HG02678 (cell line): Measurements from ENCODE around the gene KLHL30.

Experiments used
- ATAC-seq: cut with Tn5 transposase; IDR thresholded peaks from one replicate; pipeline ENCODE4 v1.9.1; 2021; ENCODE audit warnings: mild to moderate bottlenecking, moderate library complexity; ENCODE audit not compliant: unreplicated experiment

Gene KLHL30

DNA sequence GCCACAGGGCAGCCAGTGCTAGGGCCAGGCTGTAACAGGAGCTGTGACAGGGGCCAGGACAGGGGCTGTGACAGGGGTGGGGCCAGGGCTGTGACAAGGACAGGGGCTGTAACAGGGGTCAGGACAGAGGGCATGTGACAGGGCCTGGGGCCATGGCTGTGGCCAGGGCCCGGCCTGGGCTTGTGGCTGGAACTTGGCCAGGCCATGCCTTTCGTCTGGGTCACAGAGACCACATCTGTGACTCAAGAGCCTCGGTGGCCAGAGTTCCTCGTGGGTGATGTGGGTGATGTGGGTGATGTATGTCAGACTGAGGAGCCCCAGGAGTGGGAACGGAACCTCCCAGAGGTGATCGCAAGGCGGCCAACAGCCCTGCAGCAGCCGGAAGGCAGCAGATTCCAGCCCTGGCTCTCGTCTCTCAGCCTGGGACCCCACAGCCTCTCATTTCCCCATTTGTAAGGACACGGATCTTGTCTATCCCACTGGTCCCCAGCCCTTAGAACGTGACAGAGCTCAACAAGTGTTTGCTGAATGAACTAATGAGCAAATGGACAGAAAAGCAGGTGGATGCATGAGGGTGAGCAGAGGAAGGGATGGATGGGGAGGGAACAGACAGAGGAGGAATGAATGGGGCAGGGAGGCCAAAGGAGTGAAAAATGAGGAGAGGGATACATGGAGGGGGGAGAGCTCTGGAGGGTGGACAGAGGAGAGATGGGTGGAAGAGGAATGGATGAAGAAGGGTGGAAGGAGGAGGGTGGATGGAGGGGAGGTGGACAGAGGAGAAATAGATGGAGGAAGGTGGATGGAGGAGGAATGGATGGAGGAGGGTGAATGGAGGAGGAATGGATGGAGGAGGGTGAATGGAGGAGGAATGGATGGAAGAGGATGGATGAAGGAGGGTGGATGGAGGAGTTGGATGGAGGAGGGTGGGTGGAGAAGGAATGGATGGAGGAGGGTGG, 21.0 kb upstream of the KLHL30 start:
- ATAC-seq: no peak

DNA sequence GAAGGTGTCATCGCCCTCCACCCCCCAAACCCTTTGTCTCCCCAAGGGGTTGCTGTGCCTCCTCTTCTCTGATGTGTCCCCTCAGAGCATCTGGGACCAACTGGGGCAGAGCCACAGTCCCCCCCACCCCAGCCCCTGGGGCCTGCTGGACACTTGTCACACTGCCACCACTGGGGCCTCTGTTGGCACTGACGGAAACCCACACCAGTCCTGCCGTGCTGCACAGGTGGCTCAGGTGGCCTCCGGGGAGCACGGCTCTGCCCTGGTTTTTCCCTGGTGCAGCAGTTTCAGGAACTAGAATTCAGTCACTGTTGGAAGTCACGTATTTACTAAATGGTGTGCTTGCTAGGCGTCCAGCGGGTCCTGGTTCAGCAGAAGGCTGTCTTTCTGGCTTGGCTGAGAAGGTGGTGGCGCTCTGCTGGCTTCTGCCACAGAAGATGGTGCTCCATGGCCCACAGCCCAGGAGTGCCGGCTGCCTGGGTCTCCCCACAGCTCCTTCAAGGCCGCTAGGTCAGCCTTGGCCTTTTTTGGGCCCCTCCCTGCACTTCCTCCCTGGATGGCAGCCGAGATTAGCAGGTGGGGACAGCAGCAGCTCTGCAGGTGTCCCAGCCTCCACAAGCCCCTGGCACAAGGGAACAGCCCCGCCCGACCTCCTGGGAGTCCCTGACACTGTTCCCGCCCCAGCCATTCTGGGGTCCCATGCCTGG, 18.6 kb upstream of the KLHL30 start:
- ATAC-seq: no peak

DNA sequence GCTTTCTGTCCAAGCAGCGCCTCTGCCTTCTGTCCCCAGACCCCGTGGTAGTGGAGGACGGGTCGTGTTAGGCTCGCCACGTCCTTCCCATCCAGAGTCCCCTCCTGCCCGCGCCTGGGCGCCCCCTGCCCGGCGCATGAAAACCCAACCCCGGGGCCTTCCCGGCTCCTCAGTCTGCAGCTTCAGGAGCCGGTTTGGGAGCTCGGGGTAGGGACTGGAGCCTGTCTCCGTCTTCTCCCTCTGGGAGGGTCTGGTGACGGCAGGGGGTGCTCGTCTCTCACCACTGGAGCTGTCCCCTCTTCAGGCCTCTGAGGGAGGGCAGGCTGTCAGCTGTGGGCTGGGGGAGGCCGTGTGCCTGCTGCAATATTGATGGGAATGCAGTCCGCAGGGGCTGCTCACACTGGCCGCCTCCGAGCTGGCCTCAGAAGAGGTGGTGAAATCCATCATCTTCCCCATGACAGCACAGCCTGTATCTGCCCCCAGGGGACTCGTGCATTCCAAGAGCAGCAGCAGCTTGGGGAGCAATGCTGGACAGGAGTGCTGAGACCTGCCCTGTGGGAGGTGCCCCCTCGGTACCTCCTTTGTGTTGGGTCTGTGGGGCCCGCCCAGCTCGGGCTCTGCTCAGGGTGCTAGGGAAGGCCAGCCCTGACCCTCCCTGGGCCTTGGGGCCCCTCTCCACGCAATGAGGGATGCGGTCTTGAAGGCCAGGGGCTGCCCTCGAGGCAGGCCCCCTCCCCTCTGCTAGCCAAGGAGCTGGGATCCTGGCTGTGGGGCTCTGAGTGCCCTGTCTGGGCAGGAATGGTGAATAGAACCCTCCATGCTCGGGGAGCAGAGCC, 17.8 kb upstream of the KLHL30 start:
- no peak for ATAC-seq

DNA sequence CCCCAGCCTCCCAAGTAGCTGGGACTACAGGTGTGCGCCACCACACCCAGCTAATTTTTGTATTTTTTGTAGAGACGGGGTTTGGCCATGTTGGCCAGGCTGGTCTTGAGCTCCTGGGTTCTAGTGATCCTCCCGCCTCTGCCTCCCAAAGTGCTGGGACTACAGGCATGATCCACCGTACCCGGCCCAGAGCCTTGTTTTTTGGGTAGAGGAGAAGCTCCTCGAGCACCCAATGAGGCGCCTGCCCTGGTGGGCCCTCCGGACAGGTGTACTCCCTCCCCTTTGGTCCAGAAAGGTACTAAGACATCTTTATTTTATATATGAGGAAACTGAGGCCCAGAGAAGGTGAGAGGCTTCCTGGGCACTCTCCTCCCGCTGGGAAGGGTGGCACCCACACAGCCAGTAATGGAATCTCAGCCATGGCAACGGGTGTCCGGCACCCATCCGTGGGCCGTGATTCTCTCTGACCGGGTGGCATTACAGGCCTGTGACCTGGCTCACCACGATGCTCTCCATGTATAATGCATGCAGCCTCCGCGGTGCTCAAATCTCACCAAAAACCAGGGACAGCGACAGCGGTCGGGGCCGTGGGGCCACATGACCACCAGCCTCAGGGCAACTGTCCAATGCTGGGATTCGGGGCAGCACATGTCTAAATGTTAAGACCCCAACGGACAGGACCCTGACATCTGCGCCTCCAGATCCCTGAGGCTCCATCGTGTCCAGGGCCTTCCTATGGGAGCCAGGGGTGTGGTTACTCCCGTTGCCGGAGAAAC, 16.8 kb upstream of the KLHL30 start:
- no peak for ATAC-seq

DNA sequence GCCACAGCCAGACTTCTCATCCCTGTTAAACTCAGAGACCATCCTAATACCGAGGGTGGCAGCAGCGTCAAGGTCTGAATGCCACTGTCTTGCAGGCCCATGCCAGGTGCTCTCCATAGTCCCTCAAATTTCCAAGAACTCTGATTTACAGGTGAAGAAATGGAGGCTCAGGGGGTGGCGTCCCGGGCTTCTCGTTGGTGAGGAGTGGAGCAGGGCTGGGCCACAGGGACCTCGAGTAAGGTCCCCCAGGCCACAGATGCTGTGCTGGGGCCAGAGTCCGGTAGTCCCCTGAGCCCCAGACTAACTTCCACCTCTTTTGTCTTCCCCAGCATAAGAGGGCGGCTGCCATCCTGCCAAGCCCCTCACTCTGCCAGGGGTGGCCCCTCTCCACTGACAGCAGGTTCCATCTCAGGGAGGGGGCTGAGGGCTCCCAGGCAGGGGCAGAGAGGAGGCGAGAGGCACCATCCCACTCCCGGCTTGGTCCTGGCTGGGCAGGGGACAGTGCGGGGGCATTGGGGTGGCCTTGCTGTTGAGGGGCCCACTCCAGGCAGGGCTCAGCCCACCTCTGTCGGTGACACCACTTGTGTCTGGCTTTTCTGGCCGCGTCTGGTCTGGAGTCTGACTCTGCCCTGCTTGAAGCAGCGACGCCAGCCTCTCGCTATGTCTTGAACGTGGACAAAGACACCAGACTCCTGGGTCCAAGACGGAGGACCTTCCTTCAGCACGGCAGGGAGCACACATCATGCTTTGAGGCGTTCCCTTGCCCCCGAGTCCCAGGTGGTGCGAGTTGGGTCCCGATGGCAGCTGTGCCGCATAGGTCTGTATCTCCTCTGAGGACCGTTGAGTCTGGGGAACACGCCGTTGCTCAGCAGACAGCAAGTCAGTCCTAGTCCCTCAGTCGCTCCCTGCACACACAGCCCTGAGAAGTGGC, 15.9 kb upstream of the KLHL30 start:
- no peak for ATAC-seq

DNA sequence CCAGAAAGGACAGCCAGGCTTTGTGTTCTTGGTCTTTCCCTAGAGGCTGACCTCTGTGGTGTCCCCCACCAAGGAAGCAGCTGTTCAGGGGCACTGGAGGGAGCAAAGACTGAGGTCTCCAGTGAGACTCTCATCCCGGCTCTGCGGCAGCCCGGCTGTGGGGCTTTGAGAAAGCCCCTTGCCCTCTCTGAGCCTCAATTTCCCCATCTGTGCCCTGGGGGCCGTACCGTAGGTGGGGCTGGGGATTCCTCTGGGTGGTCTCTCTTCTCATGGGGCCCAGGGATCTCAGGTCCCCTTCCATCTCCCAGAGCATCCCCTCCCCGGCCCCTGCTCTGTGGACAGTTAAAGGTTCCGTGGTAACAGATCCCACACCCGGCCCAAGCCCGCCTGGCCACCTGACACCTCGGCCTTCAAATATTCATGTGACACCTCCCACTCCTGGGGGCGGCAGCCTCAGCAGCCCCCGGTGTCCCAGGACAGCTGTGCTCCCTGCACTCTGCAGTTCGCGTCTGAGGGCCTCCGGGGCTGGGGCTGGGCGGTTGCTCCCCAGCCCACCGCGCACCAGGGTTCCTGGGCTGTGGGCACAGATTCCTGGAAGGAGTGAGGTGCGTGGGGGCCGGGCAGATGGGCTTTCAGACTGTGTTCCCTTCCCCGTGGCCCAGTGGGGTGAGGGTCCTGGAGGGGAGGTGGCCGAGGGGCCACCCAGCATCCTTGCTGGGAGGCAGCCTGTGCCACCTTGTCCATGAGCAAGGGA, 15.1 kb upstream of the KLHL30 start:
- ATAC-seq: no peak

DNA sequence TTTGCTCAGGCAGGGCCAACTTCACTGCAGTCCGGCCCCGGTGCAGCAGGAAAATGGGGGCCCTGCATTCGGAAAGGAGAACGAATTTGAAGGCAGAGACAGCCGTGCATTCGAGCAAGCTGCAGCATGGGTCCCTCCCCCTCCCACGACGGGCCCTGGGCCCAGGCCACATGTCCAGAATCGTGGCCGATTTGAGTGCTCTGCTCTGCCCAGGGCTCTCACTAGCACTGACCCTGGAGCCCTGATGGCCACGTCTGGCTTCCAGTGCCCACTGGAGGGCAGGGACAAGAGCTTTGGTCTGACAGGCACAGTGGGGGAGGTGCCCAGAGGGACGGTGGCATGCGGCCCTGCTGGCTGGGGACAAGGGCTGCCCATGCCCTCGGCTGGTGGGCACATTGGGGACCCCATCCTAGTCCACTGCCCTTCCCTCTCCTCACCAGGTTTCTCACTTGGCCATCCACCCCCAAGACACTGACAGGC, 14.4 kb upstream of the KLHL30 start:
- ATAC-seq: no peak

DNA sequence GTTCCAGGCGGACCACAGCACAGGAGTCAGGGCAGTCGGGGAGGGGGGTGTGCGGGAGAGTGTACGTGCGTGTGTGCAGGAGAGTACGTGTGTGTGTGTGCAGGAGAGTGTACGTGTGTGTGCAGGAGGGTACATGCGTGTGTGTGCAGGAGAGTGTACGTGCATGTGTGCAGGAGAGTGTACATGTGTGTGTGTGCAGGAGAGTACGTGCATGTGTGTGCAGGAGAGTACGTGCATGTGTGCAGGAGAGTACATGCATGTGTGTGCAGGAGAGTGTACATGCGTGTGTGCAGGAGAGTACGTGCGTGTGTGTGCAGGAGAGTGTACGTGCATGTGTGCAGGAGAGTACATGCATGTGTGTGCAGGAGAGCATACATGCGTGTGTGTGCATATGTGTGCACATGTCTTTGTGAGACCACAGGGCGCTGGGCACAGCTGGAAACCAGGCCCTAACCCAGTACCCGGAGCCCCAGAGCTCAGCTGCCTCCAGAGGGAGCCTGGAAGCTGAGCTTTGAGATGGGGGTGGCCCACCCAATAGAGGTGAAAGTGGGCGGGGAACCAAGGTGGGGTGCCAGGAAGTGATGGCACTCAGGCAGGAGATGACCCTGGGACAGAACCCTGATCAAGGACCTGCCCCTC, 13.9 kb upstream of the KLHL30 start:
- no peak for ATAC-seq

DNA sequence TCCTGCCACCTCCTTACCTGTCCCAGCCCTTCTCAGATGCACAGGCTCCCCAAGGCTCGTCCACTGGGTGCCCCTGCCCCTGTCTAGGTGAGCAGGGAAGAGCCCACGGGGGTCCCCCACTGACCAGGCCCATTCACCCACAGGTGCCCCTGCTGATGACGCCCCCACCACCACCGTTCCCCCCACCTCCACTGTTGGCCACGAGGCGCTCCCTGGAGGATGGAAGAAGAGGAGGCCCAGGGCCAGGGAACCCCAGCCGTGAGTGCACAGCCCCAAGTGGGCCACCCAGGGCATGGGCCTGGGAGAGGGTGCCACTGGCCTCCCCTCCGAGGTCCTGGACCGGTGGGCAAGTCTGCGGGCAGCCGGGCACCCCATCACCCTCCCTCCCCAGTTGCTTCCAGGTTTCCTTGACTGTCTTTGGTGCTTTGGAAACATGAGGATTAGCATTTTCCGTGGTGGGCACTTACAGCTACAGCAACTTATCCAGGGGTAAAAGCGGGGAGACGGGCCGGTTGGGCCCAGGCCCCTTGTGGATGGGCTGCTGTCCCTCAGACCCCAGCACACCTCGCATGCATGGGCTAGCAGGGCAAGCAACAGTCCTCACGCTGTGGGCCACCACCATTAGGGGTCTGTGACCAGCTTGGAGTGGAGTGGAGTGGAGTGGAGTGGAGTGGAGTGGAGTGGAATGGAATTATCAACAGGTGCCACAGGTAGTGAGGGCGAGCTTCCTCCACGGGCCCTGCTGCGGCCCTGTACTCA, 13.2 kb upstream of the KLHL30 start:
- ATAC-seq: no peak

DNA sequence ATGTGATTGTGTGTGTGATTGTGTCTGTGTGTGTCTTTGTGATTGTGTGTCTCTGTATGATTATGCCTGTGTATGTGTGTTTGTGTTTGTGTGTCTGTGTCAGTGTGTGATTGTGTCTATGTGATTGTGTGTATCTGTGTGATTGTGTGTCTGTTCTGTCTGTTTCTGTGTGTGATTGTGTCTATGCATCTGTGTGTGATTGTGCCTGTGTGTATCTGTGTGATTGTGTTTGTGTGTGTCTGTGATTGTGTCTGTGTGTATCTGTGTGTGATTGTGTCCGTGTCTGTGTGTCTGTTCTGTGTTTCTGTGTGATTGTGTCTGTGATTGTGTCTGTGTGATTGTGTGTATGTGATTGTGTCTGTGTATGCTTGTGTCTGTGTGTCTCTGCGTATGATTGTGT, 12.1 kb upstream of the KLHL30 start:
- ATAC-seq: no peak

DNA sequence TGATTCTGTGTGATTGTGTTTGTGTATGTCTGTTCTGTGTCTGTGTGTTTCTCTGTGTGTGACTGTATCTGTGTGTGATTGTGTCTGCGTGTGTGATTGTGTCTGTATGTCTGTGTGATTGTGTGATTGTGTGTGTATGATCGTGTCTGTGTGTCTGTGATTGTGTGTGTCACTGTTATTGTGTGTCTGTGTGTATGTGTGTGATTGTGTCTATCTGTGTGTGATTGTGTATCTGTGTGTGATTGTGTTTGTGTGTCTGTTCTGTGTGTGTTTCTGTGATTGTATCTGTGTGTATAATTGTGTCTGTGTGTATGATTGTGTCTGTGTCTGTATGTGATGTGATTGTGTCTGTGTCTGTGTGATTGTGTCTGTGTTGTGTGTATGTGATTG, 11.7 kb upstream of the KLHL30 start:
- no peak for ATAC-seq

DNA sequence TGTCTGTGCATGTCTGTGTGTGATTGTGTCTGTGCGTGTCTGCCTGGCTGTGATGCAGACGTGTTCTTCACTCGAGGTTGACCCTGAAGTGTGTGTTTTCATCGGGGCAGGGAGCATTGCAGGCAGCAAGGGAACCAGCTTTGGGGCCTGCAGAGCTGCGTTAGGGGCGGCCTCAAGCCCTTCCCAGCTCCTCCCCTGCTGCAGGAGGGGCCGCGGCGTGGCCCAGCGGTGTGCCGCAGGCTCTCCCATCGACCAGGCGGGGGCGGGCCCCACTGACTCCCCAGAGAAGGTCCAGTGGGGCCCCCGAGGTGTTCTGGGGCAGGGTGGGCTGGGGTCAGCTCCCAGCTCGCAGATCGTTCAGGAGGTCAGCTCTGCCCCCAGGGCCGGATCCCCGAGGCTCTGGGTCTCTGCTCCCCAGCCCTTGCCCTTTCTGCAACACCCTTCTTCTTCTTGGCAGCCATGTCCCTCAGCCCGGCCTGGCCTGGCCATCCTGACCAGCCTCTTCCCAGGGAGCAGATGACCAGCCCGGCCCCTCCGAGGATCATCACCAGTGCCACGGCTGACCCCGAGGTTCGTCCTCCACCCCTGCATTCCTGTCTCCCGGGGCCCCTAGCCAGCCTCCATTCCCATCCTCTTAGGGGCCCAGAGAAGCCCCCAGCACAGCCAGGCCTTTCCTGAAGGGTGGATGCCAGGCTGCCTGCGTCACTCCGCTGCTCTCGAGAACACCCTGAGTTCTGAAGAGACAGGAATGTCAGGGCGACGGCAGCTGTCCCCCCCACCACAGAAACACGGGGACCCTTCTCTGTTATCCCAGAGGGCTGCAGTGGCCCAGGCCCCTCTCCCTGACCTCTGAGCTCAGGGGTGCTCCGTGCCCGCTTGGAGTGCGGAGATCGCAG, 11.1 kb upstream of the KLHL30 start:
- ATAC-seq: peak; percentile 66

DNA sequence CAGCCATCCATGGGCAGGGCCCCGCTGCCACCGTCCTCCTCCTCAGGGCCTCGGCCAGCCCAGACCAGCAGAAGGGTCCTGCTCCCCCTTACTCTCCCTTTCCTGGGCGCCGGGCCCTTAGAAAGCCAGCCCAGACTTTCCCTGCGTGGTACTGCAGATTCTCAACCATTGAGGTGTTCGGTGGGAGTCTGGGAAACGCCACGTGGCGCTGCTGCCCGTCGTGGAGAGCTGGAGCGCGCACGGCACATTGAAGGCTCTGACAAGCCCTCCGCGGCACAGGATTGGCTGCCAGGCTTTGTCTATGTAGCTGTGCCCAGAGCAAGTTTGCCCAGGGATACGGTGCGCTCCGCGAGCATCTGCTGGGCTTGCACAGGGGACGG, 10.4 kb upstream of the KLHL30 start:
- ATAC-seq: no peak

DNA sequence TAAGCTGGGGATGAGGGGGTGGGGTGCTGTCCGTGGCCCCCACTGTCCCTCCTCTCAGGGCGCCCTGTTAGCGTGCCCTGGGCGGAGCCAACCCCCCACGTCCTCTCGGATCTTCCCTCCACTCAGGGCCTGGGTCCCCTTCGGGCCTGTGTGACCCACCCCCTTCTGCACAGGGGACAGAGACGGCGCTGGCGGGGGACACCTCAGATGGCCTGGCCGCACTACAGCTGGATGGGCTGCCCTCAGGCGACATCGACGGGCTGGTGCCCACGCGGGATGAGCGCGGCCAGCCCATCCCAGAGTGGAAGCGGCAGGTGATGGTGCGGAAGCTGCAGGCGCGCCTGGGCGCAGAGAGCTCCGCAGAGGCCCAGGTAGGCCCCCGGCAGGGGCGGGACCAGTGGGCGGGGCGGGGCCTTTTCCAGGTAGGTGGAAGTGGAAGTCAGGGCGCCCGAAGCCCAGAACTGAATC, 9.9 kb upstream of the KLHL30 start:
- no peak for ATAC-seq

DNA sequence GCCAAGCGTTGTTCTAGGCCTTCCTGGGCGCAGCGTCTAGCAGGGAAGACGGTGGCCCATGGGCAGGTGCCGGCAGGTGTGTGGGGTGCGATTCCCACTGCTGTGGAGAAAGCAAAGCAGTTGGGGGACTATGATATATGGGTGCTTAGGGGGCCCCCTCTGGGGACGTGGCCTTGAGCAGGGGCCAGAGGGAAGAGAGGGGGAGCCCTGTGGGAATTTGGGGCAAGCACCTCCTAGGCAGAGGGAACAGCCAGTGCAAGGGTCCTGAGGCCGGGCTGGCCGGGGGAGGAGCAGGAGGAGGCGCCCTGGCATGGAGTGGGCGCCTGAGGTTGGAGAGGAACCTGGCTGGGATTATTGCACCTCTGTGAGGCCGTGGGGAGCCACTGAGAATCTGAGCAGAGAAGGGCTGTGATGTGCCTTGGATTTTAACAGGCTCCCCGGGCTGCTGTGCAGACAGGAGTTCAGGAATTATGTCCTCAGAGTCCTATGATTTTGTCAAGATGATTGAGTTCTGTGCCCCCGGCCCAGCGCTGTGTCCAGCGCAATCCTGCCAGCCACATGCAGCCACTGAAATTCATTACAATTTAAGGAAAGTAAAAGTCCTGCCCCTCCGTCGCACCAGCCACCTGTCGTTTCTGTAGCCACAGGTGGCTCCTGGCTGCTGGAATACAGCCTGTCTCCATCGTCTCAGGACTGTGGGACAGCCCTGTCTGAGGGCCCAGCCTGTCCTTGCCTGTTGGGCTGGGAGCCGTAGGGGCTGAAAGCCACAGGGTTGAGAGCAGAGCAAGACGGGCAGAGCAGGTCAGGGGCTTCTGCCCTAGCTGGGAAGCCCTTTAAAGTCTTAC, 9.1 kb upstream of the KLHL30 start:
- ATAC-seq: no peak
